GM21786 (cell line): ENCODE results near the gene CHIC1.
"Not testable (repeated sequence)": the region's sequence is repeated elsewhere in the genome, so short reads cannot be mapped to it uniquely, and the experiment has no call there.

Experiments
- ATAC-seq: cut with Tn5 transposase; IDR thresholded peaks from one replicate; pipeline ENCODE4 v1.9.1; 2021; ENCODE audit not compliant: unreplicated experiment

CHIC1 gene

GRCh38 chrX:73562984-73563737, at the start of gene CHIC1:
CHIC1 (plus strand) TSS chrX:73563197; CDS start chrX:73563285, 88 bp downstream.
- ATAC-seq, result peak; percentile 57

GRCh38 chrX:73522823-73523222, 40.2 kb upstream of the CHIC1 start:
- ATAC-seq, result not testable (repeated sequence)

DNA sequence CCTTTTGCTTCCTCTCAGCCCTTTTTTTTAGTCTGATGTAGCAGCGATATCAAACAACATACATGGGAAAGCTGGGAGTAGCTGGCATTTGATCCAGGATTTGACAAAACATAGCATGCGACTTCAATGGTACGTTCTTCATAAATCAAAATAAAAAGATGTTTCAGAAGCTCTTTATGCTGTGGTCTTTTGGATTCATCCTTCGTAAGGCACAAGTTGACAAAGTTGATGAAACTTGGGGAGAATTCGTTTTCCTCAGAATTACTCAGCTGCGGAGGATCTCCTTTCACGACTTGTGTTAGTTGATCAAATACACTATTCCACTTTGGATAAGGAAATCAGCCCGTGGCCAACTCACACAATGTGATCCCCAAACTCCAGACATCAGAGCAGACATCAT, 38.1 kb upstream of the CHIC1 start:
- no peak for ATAC-seq

DNA sequence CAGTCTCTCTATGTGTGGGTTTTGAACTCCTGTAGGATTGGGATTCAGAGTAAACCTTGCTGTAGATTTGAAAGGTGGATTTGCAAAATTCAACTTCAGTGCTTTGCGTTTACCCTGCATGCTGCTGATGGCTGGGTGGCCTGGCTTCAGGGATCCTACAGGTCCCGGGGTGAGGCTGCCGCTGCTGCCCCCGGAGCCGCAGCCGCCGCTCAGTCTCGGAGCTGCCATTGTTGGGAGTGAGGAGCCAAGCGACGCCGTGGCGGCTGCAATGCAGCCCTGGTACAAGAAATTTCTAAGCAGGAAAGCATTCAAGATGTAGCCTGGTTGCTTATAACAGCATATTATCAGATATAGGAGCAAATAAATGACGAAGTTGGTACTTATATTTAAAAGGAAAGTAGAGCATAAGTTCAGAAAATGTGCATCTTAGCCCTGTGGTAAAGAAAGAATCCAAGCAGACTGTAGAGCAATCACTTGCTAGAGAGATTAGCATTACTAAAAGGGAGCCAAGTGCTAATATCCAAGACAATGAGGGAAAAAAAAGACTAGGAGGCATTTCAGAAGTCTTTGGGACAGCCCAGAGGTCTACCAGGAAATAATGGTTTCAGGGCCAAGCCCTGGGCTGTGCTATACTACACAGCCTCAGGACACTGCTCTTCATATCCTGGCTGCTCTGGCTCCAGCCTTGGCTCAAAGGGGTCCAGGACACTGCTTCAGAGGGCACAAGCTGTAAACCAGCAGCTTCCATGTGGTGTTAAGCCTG, 36.9 kb upstream of the CHIC1 start:
- ATAC-seq, result no peak

- ATAC-seq, result not testable (repeated sequence)
Measured at GRCh38 chrX:73531655-73532054, 31.3 kb upstream of the CHIC1 start.

- ATAC-seq, result no peak
Measured at GRCh38 chrX:73556159-73556558, 6.8 kb upstream of the CHIC1 start.

DNA sequence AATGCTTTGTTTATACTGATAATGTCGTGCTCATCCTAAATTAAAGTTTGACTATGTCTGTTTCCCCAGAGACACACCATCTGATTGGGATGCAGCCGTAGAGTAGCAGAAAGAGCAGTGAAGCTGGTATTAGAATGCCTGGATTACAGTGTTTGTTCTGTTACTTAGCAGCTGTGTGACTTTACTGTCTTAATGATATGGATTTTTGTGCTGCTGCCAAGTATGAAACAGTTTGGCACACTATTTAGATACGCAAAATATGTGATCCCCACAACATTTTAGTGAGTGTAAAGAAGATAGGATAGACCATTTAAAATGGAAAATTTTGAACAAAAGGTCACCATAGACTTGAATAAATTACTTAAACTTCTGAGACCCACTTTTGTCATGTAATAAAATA, 1.2 kb upstream of the CHIC1 start:
- no peak for ATAC-seq

GRCh38 chrX:73562458-73562857, 539 bp upstream of the CHIC1 start:
- ATAC-seq, result peak; percentile 7

- peak; percentile 31 for ATAC-seq
Measured at GRCh38 chrX:73563738-73564068, 706 bp downstream of the CHIC1 start.

DNA sequence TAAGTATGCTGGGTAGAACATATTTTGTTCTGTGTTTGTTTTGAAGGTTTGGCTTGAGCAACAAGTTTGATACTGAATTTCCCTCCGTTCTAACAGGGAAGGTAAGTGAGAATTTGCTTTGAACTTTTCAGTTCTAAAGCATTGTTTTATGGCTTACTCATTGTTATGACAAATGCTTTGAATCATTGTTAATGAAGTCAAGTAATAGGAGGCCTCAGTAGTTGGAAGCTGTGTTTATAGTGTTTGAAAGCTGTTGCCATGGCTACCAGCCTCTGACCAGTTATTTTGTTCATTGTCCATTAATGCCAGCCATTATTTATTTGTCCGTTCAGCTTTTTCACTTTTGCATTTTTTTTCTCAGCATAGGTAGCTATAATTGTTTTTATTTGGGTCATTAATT, 14.4 kb downstream of the CHIC1 start:
- ATAC-seq, result no peak

DNA sequence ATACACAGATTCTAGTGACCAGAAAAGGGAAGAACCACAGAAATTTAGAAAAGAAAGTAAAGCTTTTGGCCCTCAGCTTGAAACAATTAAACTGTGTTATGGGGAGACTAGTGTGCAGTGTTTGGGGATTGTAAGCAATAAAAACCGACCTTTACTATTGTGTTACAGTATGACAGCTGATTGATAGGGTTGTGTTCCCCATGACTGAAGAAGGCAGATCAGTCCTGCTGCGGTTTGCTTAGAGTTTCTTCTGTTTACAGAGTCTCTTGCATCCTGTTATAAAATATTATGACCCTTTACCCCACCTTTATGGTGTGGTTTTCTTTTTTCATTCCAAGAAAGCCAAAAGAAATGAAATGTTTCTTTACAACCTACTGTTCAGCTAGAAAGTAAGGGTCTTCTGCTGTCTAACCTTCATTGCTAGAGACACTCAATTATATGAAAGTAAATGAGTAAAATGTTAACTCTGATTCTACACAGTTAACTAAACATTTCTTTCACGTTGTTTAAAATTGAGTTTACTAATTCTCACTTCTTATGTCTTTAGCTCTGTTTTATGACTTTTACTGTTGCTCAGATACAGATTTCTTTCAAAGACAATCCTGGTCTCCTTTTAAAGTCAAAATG, 18.1 kb downstream of the CHIC1 start:
- peak; percentile 69 for ATAC-seq

DNA sequence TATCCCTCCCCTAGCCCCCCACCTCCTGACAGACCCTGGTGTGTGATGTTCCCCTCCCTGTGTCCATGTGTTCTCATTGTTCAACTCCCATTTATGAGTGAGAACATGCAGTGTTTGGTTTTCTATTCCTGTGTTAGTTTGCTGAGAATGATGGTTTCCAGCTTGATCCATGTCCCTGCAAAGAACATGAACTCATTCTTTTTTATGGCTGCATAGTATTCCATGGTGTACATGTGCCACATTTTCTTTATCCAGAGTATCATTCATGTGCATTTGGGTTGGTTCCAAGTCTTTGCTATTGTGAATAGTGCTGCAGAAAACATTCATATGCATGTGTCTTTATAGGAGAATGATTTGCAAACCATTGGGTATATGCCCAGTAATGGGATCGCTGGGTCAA, 34.8 kb downstream of the CHIC1 start:
- ATAC-seq, result not testable (repeated sequence)

GRCh38 chrX:73615022-73615421, 52.0 kb downstream of the CHIC1 start:
- no peak for ATAC-seq

- ATAC-seq, result not testable (repeated sequence)
Measured at GRCh38 chrX:73641669-73642068, 78.7 kb downstream of the CHIC1 start.

DNA sequence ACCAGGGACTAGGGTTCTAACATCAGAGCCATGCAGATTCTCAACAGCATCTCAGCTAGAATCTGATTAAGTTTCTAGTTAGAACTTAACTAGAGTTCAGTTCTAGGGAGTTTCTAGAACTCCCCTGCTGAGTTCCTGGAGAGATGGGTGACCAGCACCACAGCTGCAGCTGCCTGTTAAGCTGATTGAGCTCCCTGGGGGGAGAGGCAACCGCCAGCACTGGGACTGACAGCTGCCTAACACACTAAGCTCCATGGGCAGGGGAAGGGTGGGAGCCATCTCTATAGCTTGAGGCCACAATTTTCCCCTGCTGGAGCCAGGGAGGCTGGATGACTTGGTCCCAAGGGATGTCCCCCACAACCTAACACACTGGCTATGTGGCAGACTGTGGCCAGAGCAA, 84.2 kb downstream of the CHIC1 start:
- no peak for ATAC-seq

GRCh38 chrX:73647632-73648322, 84.8 kb downstream of the CHIC1 start:
- ATAC-seq, result no peak

DNA sequence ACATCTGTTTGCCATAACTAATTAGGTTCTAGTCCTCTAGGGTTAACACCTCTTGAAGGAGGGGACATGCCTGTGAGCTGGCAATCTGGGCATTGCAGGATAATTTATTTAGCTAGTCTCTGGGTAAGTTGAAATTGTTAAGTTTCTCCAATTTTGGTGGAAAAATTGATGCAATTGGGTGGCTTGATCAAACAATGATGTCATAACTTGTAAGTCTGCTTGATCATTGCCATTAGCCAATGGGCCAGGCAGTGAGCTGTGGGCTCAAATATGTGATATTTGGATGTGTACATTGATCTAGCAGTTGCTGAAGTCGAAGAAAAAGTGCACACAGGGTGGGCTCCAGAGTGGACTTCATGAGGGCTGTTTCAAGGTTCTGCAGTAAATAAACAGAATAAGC, 98.3 kb downstream of the CHIC1 start:
- not testable (repeated sequence) for ATAC-seq

GRCh38 chrX:73668779-73669178, 105.8 kb downstream of the CHIC1 start:
- no peak for ATAC-seq

- ATAC-seq, result no peak
Measured at GRCh38 chrX:73681408-73681807, 118.4 kb downstream of the CHIC1 start.

DNA sequence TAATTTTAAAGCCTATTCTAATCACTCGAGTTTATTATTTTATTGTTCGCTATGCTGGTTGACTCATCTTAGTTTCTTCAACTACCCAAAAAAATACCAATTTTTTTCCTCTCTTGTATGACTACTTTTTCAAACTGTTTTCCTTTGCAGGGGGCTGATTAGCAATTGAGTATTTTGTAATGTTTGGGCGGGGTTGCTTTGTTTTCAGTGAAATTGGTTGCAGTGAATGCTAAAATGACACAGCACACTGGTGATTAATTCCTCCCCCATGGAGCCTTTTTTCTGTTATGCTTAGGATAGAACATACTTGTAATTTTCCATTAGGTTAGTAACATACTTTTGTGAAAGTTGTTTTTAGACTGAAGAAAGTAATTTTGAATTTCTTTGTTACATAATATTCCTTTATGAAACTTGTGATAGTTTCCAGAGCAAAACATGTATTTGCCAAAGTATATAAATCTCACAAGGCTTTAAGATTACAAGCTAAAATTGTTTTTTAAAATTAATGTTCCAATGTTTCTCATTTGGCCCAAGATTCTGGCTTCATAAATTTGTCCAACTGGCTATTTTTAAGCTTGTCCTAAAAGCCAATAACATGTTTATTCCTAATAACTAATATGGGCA, 120.4 kb downstream of the CHIC1 start:
- no peak for ATAC-seq

DNA sequence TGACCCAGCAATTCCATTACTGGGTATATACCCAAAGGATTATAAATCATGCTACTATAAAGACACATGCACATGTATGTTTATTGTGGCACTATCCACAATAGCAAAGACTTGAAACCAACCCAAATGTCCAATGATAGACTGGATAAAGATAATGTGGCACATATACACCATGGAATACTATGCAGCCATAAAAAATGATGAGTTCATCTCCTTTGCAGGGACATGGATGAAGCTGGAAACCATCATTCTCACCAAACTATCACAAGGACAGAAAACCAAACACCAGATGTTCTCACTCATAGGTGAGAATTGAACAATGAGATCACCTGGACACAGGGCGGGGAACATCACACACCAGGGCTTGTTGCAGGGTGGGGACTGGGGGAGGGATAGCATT, 144.0 kb downstream of the CHIC1 start:
- not testable (repeated sequence) for ATAC-seq
